ENCODE data around the gene CRYGB.
"Not testable (repeated sequence)": the region's sequence is repeated elsewhere in the genome, so short reads cannot be mapped to it uniquely, and the experiment has no call there.

The CRYGB gene

GRCh38 chr2:208112273-208112745, 33.6 kb downstream of the CRYGB start:
- not testable (repeated sequence) for DNase-seq

GRCh38 chr2:208103616-208104015, 42.3 kb downstream of the CRYGB start:
- DNase-seq = no peak

- no peak for DNase-seq
Observed at GRCh38 chr2:208101716-208102631, 44.0 kb downstream of the CRYGB start.

GRCh38 chr2:208099682-208100470, 46.1 kb downstream of the CRYGB start:
- DNase-seq = no peak

- not testable (repeated sequence) for DNase-seq
Observed at GRCh38 chr2:208098701-208099100, 47.3 kb downstream of the CRYGB start.

- DNase-seq = no peak
Observed at GRCh38 chr2:208098267-208098666, 47.7 kb downstream of the CRYGB start.

GRCh38 chr2:208097801-208098200, 48.2 kb downstream of the CRYGB start:
- no peak for DNase-seq

- DNase-seq = no peak
Observed at GRCh38 chr2:208097313-208097712, 48.6 kb downstream of the CRYGB start.

GRCh38 chr2:208096080-208096479, 49.9 kb downstream of the CRYGB start:
- DNase-seq = no peak

- DNase-seq = no peak
Observed at GRCh38 chr2:208093128-208093527, 52.8 kb downstream of the CRYGB start.
